Suppressor macrophage (primary cell): ENCODE measurements around the gene ALKBH5.

Experiments
- DNase-seq, 4 experiments: peaks; one replicate each; pipeline ENCODE4 v3.0.0-alpha.2; 2020 to 2022

ALKBH5 gene

DNA sequence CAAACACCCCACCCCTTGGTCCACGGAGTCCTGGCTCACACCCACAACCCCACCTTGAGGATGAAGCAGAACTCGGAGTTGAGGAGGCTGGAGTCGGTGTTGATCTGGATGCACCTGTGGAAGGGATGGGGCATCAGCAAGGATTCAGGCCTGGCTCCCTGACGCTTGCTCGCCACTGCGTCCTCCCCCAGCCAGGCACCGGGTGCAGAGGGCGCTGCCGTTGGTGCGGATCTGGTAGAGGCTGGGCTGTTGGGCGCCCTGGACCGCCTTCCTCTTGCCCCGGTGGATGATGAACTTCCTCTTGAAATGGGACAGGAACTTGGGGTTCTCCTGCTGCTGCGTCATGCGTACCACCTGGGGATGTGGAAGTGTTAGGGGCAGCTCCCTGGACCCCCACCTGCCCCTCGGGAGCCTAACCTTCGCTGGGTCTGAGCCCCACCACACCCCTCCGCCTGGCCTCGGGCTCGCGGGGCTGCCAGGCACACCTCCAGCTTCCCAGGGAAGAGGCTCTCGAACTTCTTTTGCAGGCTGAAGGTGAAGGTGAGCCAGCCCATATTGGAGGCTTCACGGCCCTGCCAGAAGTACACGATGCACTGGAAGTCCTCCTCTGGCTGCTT, 62.6 kb downstream of the ALKBH5 start:
- no peak for DNase-seq

DNA sequence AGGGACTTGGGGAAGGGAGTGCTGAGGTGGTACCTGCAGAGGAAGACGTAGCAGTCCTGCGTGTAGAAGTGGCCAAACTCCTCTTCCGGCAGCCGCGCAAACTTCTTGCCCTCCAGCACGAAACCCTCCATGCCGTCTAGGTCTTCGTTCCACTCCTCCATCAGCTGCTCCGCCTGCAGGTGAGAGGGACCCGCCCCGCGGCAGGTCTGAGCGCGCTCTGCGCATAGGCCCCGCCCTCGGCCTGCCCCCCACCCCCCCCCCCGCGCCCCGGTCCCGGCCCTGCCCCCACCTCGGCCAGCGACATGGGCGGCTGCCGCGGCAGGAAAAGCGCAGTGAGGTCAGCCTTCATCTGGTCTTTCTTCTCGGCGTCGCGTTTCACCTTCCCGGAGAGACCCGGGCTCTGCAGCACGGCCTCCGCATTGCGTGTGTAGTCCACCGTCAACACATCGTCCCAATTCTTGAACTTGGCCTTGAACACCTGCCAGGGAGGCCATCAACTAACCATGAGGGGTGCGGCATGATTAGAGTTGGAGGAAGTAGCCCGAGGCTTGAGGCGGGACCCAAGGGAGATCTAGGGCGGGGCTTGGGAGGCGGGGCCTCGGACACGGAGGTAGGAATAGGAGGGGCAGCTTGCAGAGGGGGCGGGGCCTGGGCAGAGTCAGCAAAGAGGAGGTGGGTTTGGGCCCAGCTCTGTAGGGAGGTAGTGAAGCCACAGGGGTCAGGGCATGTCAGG, 63.4 kb downstream of the ALKBH5 start:
- peak; percentile 45 to 76 (median 52) for DNase-seq

DNA sequence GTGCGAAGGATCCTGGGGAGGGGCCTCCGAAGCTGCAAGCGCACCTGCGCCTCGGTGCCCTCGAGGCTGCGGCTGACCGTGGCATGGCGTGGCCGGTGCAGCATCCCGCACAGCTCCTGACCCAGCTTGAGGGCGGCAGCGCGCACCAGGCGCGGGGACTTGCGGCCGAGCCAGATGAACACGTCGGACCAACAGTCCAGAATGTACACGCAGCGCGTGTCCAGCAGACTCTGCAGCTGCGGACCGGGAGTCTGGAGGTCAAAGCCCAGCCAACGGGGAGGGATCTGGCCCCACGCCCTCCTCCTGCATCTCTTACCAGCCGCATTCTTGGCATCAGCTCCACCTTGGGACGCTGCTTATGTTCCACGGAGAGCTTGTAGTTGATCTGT, 64.0 kb downstream of the ALKBH5 start:
- no peak for DNase-seq

DNA sequence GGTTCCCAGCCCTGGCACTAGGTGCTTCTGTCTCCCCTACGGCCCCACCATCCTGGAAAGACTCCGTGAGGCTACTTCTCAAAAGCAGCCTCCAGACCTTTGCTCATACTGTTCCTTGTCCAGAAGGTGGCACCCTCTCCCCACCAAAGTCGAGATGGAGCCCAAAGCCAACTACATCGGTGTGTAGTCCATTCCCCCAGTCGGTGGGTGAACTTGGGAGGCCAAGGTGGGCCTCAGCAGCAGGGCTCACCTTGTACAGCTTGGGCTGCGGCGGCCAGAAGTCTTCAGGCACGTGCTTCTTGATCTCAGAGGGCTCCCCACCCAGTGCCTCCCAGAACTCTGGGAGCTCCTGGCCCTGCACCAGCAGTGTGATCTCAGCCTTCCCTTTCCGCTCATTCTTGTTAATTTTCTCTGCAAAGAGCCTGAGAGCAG, 64.7 kb downstream of the ALKBH5 start:
- peak; percentile 67 to 74 (median 74) for DNase-seq

DNA sequence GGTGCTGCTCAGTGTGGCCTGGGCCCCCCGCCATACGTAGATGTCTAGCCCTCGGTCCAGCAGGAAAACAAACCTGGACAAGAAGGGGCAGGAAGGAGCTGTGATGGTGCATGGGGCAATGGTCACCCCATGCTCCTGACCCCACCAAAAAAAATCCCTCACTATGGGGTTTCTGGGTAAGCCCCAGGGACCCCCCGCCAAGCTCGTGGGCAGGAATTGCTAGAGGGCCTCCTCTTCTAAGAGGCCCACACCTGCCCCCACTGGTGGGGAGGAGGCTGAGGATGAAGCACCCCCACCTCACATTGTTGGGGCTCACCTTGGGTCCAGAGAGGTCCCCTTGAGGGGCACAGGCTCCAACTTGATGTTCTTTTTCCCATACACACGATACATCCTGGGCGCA, 65.2 kb downstream of the ALKBH5 start:
- DNase-seq, result no peak

DNA sequence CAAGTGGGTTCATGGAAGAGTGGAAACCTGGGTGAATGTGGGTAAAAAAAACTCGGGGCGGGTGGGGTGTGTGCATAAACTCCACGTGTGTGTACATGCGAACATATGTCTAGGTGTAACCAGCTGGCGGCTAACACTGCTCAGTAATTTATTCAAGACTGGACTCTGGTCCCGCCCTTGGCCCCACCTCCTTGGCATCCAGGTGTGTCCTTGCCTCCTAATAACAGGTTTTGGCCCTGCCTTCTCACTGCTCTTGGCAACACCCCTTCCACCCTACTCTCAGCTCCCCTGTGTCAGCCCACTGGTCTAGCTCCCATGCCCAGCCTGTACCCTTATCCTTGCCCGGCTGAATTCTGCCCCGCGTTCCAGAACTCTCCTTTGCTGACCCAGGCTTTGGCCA, 66.6 kb downstream of the ALKBH5 start:
- DNase-seq, result no peak

DNA sequence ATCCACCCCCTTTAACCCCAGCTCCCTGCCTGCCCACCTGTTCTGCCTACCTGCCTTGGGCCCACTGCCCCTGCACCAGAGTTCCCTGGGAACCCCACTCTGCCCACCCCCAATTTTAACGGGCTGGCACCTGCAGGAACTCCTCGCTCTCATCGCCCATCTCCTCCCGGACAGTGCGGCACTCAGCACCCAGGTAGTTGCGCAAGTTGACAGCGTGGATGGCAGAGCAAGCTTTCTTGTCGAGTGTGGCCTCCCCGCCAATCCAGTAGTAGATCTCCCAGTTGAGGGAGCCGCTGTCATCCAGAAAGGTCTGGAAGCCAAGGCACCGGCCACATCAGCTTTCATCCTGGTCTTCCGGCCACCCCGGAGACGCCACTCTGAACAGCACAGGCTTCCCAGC, 67.1 kb downstream of the ALKBH5 start:
- DNase-seq, result no peak

DNA sequence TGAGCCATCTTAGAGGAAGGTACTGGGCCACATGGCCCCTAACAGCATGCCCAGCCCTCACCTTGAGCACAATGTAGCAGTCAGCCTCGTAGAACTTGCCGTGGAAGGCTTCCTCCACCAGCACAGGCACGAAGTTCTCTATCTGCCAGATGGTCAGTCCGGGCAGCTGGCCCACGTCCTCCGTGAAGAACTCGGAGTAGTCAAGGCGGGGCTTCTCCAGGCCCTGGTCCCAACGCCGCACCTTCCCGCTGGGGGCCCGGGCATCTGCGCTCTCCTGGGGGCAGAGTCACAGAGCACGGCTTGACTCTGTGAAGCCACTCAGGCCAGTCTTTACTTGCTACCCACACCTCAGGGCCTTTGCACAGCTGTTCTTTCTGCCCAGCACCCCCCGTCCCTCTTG, 67.6 kb downstream of the ALKBH5 start:
- no peak for DNase-seq

DNA sequence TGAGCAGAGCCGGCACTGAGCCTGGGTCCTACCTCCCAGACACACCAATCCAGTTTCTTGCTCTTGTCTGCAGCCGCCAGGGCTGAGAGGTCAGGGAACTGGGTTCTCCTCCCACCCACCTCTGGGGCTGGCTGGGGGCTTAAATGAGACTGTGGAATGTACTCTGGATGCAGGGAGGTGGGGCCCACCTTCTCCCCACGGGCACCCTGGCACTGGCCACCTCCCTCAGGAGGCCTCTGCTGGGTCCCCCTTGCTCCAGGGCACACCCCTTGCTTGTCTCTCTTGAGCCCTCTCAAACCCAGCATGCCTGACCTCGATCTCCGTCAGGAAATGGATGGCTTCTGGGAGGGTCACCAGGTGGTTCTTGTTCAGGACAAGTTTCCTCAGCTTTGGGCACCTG, 68.5 kb downstream of the ALKBH5 start:
- DNase-seq, result no peak

DNA sequence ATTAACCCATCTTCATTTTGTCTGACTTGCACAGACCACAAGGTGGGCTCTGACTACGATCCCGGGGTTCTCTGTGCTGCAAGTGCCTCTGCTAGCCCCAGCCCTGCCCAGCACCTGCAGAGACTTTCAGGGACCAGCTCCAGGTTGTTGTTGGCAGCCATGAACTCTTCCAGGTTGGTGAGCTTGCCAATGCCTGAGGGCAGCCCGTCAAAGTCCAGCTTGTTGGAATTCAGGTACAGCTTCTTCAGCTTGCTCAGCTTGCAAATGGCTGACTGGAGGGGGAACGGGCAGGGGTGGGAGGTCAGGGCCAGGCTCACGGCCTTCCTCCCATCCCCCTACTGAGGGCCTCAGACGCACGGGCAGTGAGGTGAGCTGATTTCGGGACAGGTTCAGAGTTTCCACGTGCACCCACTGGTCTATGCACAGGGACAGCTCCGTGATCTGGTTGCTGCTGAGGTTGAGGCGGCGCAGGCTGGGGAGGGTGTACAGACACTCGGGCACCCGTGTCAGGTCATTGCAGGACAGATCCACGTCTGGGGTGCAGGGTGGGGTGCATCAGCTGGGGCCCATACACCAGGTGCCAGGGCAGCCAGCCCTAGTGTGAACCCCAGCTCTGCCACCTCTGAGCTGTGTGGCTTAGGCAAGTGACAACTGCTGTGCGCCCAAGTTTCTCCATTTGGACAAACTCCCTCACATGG, 69.7 kb downstream of the ALKBH5 start:
- no peak for DNase-seq

DNA sequence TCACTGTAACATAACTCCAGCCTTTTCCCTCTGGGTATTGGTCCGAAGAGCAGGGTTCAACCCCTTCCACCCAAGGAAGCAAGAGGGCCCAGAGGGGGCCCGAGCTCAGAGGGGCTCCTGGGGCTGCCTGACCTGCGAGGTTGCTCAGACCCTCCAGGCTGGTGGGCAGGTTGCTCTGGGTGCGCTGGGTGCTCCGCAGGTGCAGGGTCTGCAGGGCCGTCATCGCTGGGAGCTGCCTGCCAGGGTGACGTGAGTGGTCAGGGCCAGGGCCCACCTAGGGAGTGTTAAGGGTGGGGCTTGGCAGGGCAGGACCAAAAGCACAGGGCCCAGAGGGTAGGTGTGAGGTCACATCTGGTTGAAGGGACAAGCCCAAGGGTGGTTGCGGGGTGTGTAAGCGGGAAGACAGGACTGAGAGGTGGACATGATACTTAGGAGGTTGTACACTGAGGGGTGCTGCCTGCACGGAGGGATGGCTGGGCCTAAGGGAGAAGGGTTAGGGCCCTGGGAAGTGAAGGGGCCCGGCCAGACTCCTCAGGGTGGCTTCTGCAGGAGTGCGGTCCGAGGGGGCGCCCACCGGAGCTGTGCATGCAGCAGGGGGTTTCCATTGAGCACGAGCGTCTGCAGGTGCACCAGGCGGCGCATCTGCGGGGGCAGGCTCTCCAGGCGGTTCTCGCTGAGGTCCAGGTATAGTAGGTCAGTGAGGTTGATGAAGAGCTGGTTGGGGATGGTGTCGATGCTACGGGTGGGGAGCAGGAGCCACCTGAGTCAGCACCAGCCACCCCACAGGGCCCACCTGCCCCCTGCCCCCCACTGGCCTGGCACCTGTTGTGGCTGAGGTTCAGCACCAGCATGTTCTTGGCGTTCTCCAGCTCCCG, 70.6 kb downstream of the ALKBH5 start:
- no peak for DNase-seq

DNA sequence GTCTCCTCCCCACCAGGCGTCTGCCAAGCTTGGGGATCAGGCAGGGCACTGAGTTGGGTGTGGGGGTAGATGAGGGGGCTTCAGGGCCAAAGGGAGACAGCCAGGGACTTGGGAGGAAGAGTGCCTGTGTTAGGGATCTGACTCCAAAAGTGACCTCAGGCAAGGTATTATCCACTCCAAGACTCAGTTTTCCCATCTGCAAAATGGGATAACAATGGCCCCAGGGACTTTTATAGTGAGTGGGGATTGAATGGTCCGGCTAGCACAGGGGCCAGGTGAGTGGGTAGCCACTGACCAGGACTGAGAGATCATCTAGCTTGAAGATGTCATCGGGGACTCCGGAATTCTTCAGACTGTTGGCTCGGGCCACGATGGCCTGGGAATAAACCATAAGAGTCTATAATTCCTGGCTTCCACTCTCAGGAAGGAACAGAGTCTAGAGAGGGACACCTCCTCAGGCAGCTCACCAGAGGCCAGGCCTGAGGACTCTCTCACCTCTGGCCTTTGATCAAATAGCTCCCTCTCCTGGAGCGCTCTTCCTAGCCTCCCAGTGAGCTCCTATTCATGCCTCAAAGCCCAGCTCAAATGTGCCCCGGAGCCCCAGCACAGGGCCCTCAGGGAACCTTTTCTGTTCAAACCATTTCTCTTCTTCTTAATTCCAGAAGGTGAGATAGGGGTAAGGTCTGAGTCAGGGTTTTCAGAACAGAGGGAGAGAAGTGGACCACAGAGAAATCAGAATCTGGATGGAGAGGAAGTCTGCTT, 71.4 kb downstream of the ALKBH5 start:
- no peak for DNase-seq

DNA sequence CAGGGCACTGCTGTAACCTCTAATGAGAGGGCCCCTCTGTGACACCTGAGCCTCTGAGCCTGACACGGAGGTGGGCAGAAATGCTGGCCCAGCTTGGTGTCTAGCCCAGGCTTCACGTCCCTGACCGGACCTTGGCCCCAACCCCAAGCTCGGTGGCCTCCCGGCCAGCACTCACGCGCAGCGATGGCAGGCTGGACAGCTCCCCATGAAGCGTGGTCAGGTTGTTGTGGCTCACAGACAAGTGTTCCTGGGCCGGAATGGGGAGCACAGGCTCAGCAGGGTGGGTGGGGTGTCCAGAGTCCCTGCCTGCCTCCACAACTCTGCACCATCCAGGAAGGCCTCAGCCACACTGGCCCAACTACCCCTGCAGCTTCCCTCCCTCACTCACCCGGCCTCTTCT, 72.7 kb downstream of the ALKBH5 start:
- DNase-seq, result no peak

DNA sequence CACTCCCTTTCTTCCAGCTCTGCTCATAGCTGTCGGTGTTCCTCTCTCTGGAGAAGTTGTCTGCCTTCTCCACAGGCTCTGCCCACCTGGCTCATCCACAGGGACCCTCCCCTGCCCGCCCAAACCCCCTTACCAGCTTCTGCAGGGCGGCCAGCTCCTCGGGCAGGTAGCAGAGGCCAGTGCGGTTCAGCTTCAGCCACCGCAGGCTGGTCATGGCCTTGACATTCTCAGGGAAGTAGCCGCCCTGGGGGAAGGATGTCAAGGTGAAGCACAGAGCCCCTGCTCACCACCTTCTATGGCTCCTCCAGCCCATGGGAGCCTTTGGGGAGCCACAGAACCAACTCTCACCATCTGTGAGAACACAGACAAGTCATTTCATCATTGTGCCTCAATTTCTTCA, 73.1 kb downstream of the ALKBH5 start:
- no peak for DNase-seq

DNA sequence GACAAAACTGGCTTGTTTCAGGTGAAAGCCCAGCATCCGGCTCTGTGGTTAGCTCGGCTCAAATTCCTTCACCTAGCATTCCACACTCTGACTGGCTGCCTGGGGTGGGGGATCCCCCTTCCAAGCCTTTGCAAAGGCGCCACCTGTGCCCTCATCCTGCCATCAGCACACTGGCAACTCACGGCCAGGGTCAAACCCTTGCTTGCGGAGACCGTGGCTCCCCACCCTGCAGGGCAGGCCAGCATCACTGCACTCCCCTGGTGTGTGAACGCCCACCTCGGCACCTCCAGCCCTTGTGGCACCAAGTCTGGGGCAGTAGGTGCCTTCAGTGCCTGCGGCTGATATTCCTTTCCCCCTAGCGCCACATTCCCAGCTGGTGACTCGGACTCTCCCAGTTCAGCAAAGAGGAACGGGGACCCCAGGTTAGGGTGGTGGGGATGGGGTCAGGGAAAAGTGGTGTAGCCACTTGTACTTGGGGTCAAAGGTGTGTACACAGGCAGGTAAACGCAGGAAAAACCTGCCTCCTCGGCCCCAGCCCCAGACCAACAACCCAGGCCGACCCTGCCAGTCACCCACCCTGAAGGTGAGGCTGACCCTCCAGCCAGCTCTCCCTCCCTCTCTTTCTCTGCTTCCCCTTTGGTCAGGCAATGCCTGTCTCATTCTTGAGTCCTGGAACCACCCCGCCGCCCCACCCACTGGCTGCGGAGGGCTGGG, 73.8 kb downstream of the ALKBH5 start:
- peak; percentile 73 to 87 (median 82) for DNase-seq

DNA sequence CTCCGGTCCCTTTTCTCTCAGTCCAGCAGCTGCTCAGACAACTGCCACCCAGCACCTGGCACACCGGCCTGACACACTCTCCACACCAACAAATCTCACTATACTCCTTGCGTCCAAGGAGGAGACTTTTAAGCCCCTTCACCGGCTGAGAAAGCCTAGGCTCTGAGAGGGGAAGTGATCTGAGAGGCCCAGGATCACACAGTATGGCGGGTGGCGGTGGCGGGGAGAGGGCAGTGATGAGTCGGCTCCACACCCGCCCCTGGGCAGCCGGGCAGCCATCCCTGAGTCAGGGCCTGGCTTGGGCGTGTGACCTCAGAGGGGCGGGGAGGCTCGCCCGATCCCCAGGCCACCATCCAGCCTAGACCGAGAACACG, 74.3 kb downstream of the ALKBH5 start:
- peak; percentile 92 to 95 (median 94) for DNase-seq

DNA sequence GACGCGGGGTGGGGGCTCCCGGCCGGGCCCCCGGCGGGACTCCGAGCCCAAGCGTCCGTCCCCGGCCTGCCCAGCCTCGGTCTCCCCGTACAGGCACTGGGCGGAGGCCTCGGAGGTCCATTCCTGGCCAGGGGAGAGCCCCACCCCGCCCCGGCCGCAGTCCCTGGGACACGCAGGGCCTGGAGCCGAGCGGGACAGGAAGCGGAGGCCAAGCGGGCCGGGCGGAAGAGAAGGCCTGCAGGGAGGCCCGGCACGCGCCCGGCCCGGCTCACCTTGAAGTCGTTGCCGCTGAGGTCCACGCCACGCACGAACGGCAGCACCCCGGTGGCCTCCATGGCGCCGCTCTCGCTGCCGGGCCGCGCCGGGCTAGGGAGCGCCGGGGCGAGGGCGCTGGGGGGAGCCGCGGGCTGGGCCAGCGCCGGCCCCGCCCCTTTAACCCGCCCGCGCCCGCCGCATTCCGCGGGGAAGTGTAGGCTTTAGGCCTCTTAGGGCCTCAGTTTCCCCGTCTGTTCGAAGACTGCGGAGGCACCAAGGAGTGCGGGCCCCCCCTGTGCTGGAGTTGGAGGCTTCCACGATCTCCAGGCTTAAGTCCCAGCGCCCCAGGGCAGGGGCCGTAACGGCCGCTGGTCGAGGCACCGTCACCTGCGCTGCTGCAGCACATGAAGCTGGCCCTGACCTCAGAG, 74.9 kb downstream of the ALKBH5 start, which contains the start of gene FLII:
Gene FLII (minus strand): TSS at position 383 of the 683 bp plus-strand sequence. CDS start 48 bp downstream, at position 335.
- DNase-seq, result peak; percentile 61 to 88 (median 74)
